ENCODE results near the gene SEMA6C.
A peak's percentile ranks its signal among the peaks of the same experiment; 100 is the strongest.
"Not testable (repeated sequence)": the region's sequence is repeated elsewhere in the genome, so short reads cannot be mapped to it uniquely, and the experiment has no call there.

Gene SEMA6C

GRCh38 chr1:151189637-151190445, 43.4 kb upstream of the SEMA6C start, which contains the start of gene VPS72 (continued):
- TF ChIP-seq WT1 (tag by site-specific recombination; IDR thresholded peaks at IDR 0.05) (peak; percentile 49), ZBTB20 (tag by site-specific recombination; IDR thresholded peaks at IDR 0.05) (peak; percentile 86), SCRT1 (tag by site-specific recombination; IDR thresholded peaks at IDR 0.05; ENCODE audit: borderline replicate concordance) (peak; percentile 95), ZNF366 (tag by site-specific recombination; conservative IDR thresholded peaks at IDR 0.05) (peak; percentile 90), ZNF184 (tag by site-specific recombination; IDR thresholded peaks at IDR 0.05) (0 out of 2 replicates have a peak, but pooled peaks have one; percentile 59), ZSCAN30 (tag by site-specific recombination; IDR thresholded peaks at IDR 0.05) (peak; percentile 52; the same call in 1 of the 2 replicates), KLF7 (tag by site-specific recombination; IDR thresholded peaks at IDR 0.05; ENCODE audit: borderline replicate concordance) (peak; percentile 92; the same call in 1 of the 2 replicates), ZNF548 (tag by site-specific recombination; IDR thresholded peaks at IDR 0.05) (no peak), GLIS2 (tag by site-specific recombination; IDR thresholded peaks at IDR 0.05) (peak; percentile 98), ZNF23 (tag by site-specific recombination; IDR thresholded peaks at IDR 0.05; ENCODE audit: borderline replicate concordance) (no peak), ZBTB6 (tag by site-specific recombination; IDR thresholded peaks at IDR 0.05) (peak; percentile 97), ZNF211 (tag by site-specific recombination; IDR thresholded peaks at IDR 0.05; ENCODE audit: low read depth) (no peak), ZNF10 (tag by site-specific recombination; IDR thresholded peaks at IDR 0.05) (peak; percentile 84), ZNF707 (tag by site-specific recombination; IDR thresholded peaks at IDR 0.05) (no peak), KLF1 (tag by site-specific recombination; IDR thresholded peaks at IDR 0.05) (peak; percentile 65), ZXDB (tag by site-specific recombination; IDR thresholded peaks at IDR 0.05) (peak; percentile 99), ZNF626 (tag by site-specific recombination; IDR thresholded peaks at IDR 0.05) (no peak), ZNF558 (tag by site-specific recombination; IDR thresholded peaks at IDR 0.05) (peak; percentile 54; the same call in 1 of the 2 replicates), IKZF3 (tag by site-specific recombination; IDR thresholded peaks at IDR 0.05) (no peak; the same call in 1 of the 2 replicates), ZNF138 (tag by site-specific recombination; IDR thresholded peaks at IDR 0.05; ENCODE audit: borderline replicate concordance) (no peak), ZBTB17 (tag by site-specific recombination; IDR thresholded peaks at IDR 0.05) (peak; percentile 100), ZNF37A (tag by site-specific recombination; IDR thresholded peaks at IDR 0.05) (no peak)
- TF ChIP-seq, protein P1, sequence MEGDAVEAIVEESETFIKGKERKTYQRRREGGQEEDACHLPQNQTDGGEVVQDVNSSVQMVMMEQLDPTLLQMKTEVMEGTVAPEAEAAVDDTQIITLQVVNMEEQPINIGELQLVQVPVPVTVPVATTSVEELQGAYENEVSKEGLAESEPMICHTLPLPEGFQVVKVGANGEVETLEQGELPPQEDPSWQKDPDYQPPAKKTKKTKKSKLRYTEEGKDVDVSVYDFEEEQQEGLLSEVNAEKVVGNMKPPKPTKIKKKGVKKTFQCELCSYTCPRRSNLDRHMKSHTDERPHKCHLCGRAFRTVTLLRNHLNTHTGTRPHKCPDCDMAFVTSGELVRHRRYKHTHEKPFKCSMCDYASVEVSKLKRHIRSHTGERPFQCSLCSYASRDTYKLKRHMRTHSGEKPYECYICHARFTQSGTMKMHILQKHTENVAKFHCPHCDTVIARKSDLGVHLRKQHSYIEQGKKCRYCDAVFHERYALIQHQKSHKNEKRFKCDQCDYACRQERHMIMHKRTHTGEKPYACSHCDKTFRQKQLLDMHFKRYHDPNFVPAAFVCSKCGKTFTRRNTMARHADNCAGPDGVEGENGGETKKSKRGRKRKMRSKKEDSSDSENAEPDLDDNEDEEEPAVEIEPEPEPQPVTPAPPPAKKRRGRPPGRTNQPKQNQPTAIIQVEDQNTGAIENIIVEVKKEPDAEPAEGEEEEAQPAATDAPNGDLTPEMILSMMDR (tag by site-specific recombination; IDR thresholded peaks at IDR 0.05) = peak; percentile 48

- H3K27ac ChIP-seq (ENCODE audit: extremely low read depth, low read depth, low read length) = not testable (repeated sequence)
- POLR2A ChIA-PET = interaction anchor here (0.6 to 2.9 kb wide), 4 partner anchors 18 to 139 kb away, joined by 3 to 14 read pairs (median 10); partner anchors contain the start of genes PI4KB and PSMD4
These were observed 42.2 kb upstream of the SEMA6C start for GRCh38 chr1:151188667-151189066.

More at GRCh38 chr1:151188667-151189066, 42.2 kb upstream of the SEMA6C start:
- not testable (repeated sequence) for H3K9me3 ChIP-seq (ENCODE audit: control insufficient read depth, insufficient read depth, low read depth, low read length); H3K4me1 ChIP-seq (ENCODE audit: control insufficient read depth, insufficient read depth, low read length)
- H3K4me3 ChIP-seq (ENCODE audit: low read depth, low read length) = peak overlapping the region; percentile 79
- TF ChIP-seq PRDM10 (tag by site-specific recombination; IDR thresholded peaks at IDR 0.05) (peak; percentile 67), ZBTB17 (tag by site-specific recombination; IDR thresholded peaks at IDR 0.05) (peak; percentile 71; the same call in 1 of the 2 replicates)
- CTCF ChIA-PET = interaction anchor here (0.9 to 2.1 kb wide), 2 partner anchors 10 to 63 kb away, joined by 3 to 7 read pairs; no protein-coding TSS in a partner anchor
- H3K36me3 ChIP-seq (ENCODE audit: control insufficient read depth in 2 of 2, insufficient read depth in 1 of 2, low read length in 2 of 2) = peaks cover 19 to 33% of the 10 kb centered on the region in 2 experiments
